Right forelimb (tissue), 1 donor: ENCODE results near the gene COL11A1.
A peak's percentile ranks its signal among the peaks of the same experiment; 100 is the strongest.

Experiments used
- DNase-seq: peaks from one replicate; pipeline ENCODE4 v3.0.0-alpha.2; 2018

Gene COL11A1

GRCh38 chr1:102896771-102897170 lies 211.6 kb downstream of the COL11A1 start:
- no peak for DNase-seq

- DNase-seq: no peak
Observed at GRCh38 chr1:102896286-102896685, 212.0 kb downstream of the COL11A1 start.

GRCh38 chr1:102891868-102892625 lies 216.3 kb downstream of the COL11A1 start:
- no peak for DNase-seq

- DNase-seq: no peak
Observed at GRCh38 chr1:102886638-102887037, 221.7 kb downstream of the COL11A1 start.

GRCh38 chr1:102884238-102884637 lies 224.1 kb downstream of the COL11A1 start:
- no peak for DNase-seq

GRCh38 chr1:102879439-102879993 lies 228.8 kb downstream of the COL11A1 start:
- no peak for DNase-seq

- no peak for DNase-seq
Observed at GRCh38 chr1:102875756-102876155, 232.6 kb downstream of the COL11A1 start.

- no peak for DNase-seq
Observed at GRCh38 chr1:102872526-102872925, 235.8 kb downstream of the COL11A1 start.

GRCh38 chr1:102872097-102872496 lies 236.2 kb downstream of the COL11A1 start:
- no peak for DNase-seq

- no peak for DNase-seq
Observed at GRCh38 chr1:102863704-102864103, 244.6 kb downstream of the COL11A1 start.

- DNase-seq: no peak
Observed at GRCh38 chr1:102861247-102861646, 247.1 kb downstream of the COL11A1 start.

- no peak for DNase-seq
Observed at GRCh38 chr1:102858695-102859094, 249.6 kb downstream of the COL11A1 start.

- DNase-seq: no peak
Observed at GRCh38 chr1:102857251-102857650, 251.1 kb downstream of the COL11A1 start.

- no peak for DNase-seq
Observed at GRCh38 chr1:102853701-102854187, 254.6 kb downstream of the COL11A1 start.

- no peak for DNase-seq
Observed at GRCh38 chr1:102853136-102853535, 255.2 kb downstream of the COL11A1 start.

GRCh38 chr1:102852613-102853012 lies 255.7 kb downstream of the COL11A1 start:
- peak; percentile 59 for DNase-seq

GRCh38 chr1:102851616-102852015 lies 256.7 kb downstream of the COL11A1 start:
- DNase-seq: no peak

GRCh38 chr1:102842606-102843005 lies 265.7 kb downstream of the COL11A1 start:
- no peak for DNase-seq

- DNase-seq: no peak
Observed at GRCh38 chr1:102840741-102841140, 267.6 kb downstream of the COL11A1 start.

GRCh38 chr1:102838016-102838415 lies 270.3 kb downstream of the COL11A1 start:
- no peak for DNase-seq

- DNase-seq: no peak
Observed at GRCh38 chr1:102837551-102837950, 270.8 kb downstream of the COL11A1 start.

GRCh38 chr1:102836991-102837390 lies 271.3 kb downstream of the COL11A1 start:
- DNase-seq: no peak

- no peak for DNase-seq
Observed at GRCh38 chr1:102834688-102835320, 273.5 kb downstream of the COL11A1 start.

GRCh38 chr1:102833151-102833550 lies 275.2 kb downstream of the COL11A1 start:
- DNase-seq: no peak
